WTC11 (cell line): ENCODE results near the gene RIPPLY1. TPM values are rescaled to one million over a fixed set of nuclear protein-coding genes. Genes with fewer than 3 reads are reported as not detected.

Experiments
- ATAC-seq: fragments of 200-7000 bp; cut with Tn5 transposase; 2 replicates; pipeline ENCODE4 v1.10.0; 2021; ENCODE audit warnings: mild to moderate bottlenecking, moderate library complexity
- CTCF ChIA-PET: fragments of 300-600 bp; sonication (Branson Sonifier 250); formaldehyde crosslinking; loops from one replicate; lab custom pipeline; 2021; ENCODE audit warnings: antibody characterized with exemption; lab: Charles Lee
- POLR2A ChIA-PET: fragments of 350-600 bp; sonication (Branson Sonifier 250); formaldehyde crosslinking; loops from one replicate; lab custom pipeline; 2021; ENCODE audit warnings: antibody characterized with exemption; lab: Charles Lee
- DNase-seq: peaks from one replicate; pipeline ENCODE4 v3.0.0; 2021; ENCODE audit warnings: low spot score
- H3K27ac Mint-ChIP-seq: 2 replicates; pipeline ENCODE4 v1.8.0; 2021; ENCODE audit warnings: mixed read lengths
- H3K27me3 Mint-ChIP-seq: 2 replicates; pipeline ENCODE4 v1.8.0; 2021; ENCODE audit warnings: low read depth, mild to moderate bottlenecking, moderate library complexity, mixed read lengths
- H3K36me3 Mint-ChIP-seq: 2 replicates; pipeline ENCODE4 v1.8.0; 2021; ENCODE audit warnings: mixed read lengths
- H3K4me1 Mint-ChIP-seq: 2 replicates; pipeline ENCODE4 v1.8.0; 2022; ENCODE audit warnings: mixed read lengths
- H3K4me3 Mint-ChIP-seq: 2 replicates; pipeline ENCODE4 v1.8.0; 2021; ENCODE audit warnings: mild to moderate bottlenecking, moderate library complexity, mixed read lengths
- H3K9me3 Mint-ChIP-seq: 2 replicates; pipeline ENCODE4 v1.8.0; 2021; ENCODE audit warnings: mixed read lengths
- AFF4 ChIP-seq: sonication (generic); formaldehyde crosslinking; IDR thresholded peaks from 2 replicates; pipeline ENCODE4 v1.8.1; 2023; ENCODE audit warnings: mild to moderate bottlenecking, missing genetic modification reagents, borderline replicate concordance
- CTCF ChIP-seq: fragments of 200-600 bp; IDR thresholded peaks from 2 replicates; pipeline ENCODE4 v1.8.0; 2022; ENCODE audit warnings: antibody characterized with exemption
- E2F4 ChIP-seq: sonication (generic); formaldehyde crosslinking; IDR thresholded peaks from 2 replicates; pipeline ENCODE4 v1.8.1; 2022; ENCODE audit warnings: low read depth, mild to moderate bottlenecking, moderate library complexity, missing genetic modification reagents, borderline replicate concordance
- ESRRA ChIP-seq: sonication (generic); formaldehyde crosslinking; IDR thresholded peaks from 2 replicates; pipeline ENCODE4 v1.8.1; 2022; ENCODE audit warnings: mild to moderate bottlenecking, missing genetic modification reagents, borderline replicate concordance
- IRF1 ChIP-seq: sonication (generic); formaldehyde crosslinking; IDR thresholded peaks from 2 replicates; pipeline ENCODE4 v1.8.0; 2023; ENCODE audit warnings: missing genetic modification reagents
- IRF2 ChIP-seq: sonication (generic); formaldehyde crosslinking; IDR thresholded peaks from 2 replicates; pipeline ENCODE4 v1.8.0; 2022; ENCODE audit warnings: low read depth, missing genetic modification reagents, borderline replicate concordance
- JUN ChIP-seq: sonication (generic); formaldehyde crosslinking; IDR thresholded peaks from 2 replicates; pipeline ENCODE4 v1.8.0; 2023; ENCODE audit warnings: mild to moderate bottlenecking, missing genetic modification reagents
- NFYB ChIP-seq: sonication (generic); formaldehyde crosslinking; conservative IDR thresholded peaks from 2 replicates; pipeline ENCODE4 v1.8.0; 2022; ENCODE audit warnings: low read depth, missing genetic modification reagents
- NR3C1 ChIP-seq: sonication (generic); formaldehyde crosslinking; conservative IDR thresholded peaks from 2 replicates; pipeline ENCODE4 v1.8.1; 2023; ENCODE audit warnings: low read depth, mild to moderate bottlenecking, missing genetic modification reagents
- PREB ChIP-seq: sonication (generic); formaldehyde crosslinking; IDR thresholded peaks from 2 replicates; pipeline ENCODE4 v1.8.1; 2022; ENCODE audit warnings: mild to moderate bottlenecking, missing genetic modification reagents, moderate library complexity, borderline replicate concordance
- SMAD4 ChIP-seq: sonication (generic); formaldehyde crosslinking; IDR thresholded peaks from 2 replicates; pipeline ENCODE4 v1.8.0; 2022; ENCODE audit warnings: mild to moderate bottlenecking, missing genetic modification reagents
- ZNF263 ChIP-seq: sonication (generic); formaldehyde crosslinking; IDR thresholded peaks from 2 replicates; pipeline ENCODE4 v1.8.1; 2022; ENCODE audit warnings: low read depth, mild to moderate bottlenecking, moderate library complexity, missing genetic modification reagents
- ZNF281 ChIP-seq: sonication (generic); formaldehyde crosslinking; IDR thresholded peaks from 2 replicates; pipeline ENCODE4 v1.8.0; 2023; ENCODE audit warnings: mild to moderate bottlenecking, missing genetic modification reagents
- ZNF317 ChIP-seq: sonication (generic); formaldehyde crosslinking; IDR thresholded peaks from 2 replicates; pipeline ENCODE4 v1.8.1; 2023; ENCODE audit warnings: low read depth, mild to moderate bottlenecking, moderate library complexity, missing genetic modification reagents, borderline replicate concordance
- ZNF396 ChIP-seq: fragments of 250-450 bp; sonication (Bioruptor Pico); IDR thresholded peaks from 2 replicates; pipeline ENCODE4 v1.8.0; 2021; ENCODE audit warnings: mild to moderate bottlenecking, moderate library complexity, borderline replicate concordance
- total RNA-seq: library from RNA; stranded (reverse); gene quantifications from 3 replicates; pipeline ENCODE4 v1.2.3, GENCODE V29; 2021

RIPPLY1 gene
- total RNA-seq, 1 experiment from 2014 or later, result not detected

- Mint-ChIP-seq H3K27ac (no peak overlapping the region), H3K4me1 (no peaks in the 10 kb centered on the region), H3K9me3 (no peaks in the 10 kb centered on the region), H3K36me3 (no peaks in the 10 kb centered on the region), H3K4me3 (no peak overlapping the region), H3K27me3 (no peaks in the 10 kb centered on the region)
- DNase-seq (no peak), ATAC-seq (no peak)
- TF ChIP-seq ESRRA (no peak), NR3C1 (CRISPR knock-in tag) (no peak), NFYB (no peak), IRF1 (CRISPR knock-in tag) (no peak), SMAD4 (no peak), ZNF396 (CRISPR knock-in tag) (no peak), ZNF263 (CRISPR knock-in tag) (no peak), JUN (CRISPR knock-in tag) (no peak), CTCF (no peak), PREB (CRISPR knock-in tag) (no peak), IRF2 (CRISPR knock-in tag) (no peak), E2F4 (CRISPR knock-in tag) (no peak), ZNF317 (no peak), AFF4 (CRISPR knock-in tag) (no peak), ZNF281 (CRISPR knock-in tag) (no peak)
- ChIA-PET POLR2A (no interaction called here), CTCF (no interaction called here)
Measured at GRCh38 chrX:106905064-106905708, 2.0 kb upstream of the RIPPLY1 start.
